GM21526 (cell line): ENCODE measurements around the gene CFAP45.

Experiments
- ATAC-seq: cut with Tn5 transposase; IDR thresholded peaks from one replicate; pipeline ENCODE4 v1.9.1; 2021; ENCODE audit warnings: moderate library complexity; ENCODE audit not compliant: unreplicated experiment, low FRiP score

Gene CFAP45

GRCh38 chr1:159829822-159830465 is 70.0 kb downstream of the CFAP45 start:
- ATAC-seq = no peak

GRCh38 chr1:159829273-159829634 is 70.7 kb downstream of the CFAP45 start:
- ATAC-seq = peak; percentile 78

GRCh38 chr1:159828581-159829272 is 71.2 kb downstream of the CFAP45 start:
- ATAC-seq = no peak

GRCh38 chr1:159828176-159828575 is 71.8 kb downstream of the CFAP45 start:
- ATAC-seq = no peak

- ATAC-seq = no peak
Measured at GRCh38 chr1:159827549-159827948, 72.4 kb downstream of the CFAP45 start.

- ATAC-seq = no peak
Measured at GRCh38 chr1:159827102-159827490, 72.9 kb downstream of the CFAP45 start.

GRCh38 chr1:159826441-159827101 is 73.4 kb downstream of the CFAP45 start, which contains the start of gene SLAMF8:
Gene SLAMF8 (plus strand): TSS chr1:159826873. CDS start chr1:159826899, 26 bp downstream.
- no peak for ATAC-seq

- ATAC-seq = no peak
Measured at GRCh38 chr1:159825564-159825963, 74.4 kb downstream of the CFAP45 start.

GRCh38 chr1:159823406-159823805 is 76.6 kb downstream of the CFAP45 start:
- no peak for ATAC-seq
